Testis (tissue), 3 donors: Measurements from ENCODE around the gene EWSR1. TPM values are rescaled to one million over a fixed set of nuclear protein-coding genes. Genes with fewer than 3 reads are reported as not detected.

Experiments
- DNase-seq: peaks from one replicate; pipeline ENCODE4 v3.0.0-alpha.2; 2019
- H3K27ac ChIP-seq, 2 donors: fragments of 200-600 bp; sonication (generic); one replicate each; pipeline ENCODE4 v1.5.1; 2019
- H3K27me3 ChIP-seq: fragments of 200-600 bp; sonication (generic); one replicate; pipeline ENCODE4 v1.5.1; 2019
- H3K36me3 ChIP-seq: fragments of 200-600 bp; sonication (generic); one replicate; pipeline ENCODE4 v1.5.1; 2017; ENCODE audit warnings: low read depth; ENCODE audit errors: missing control alignments
- H3K4me1 ChIP-seq: fragments of 200-600 bp; sonication (generic); one replicate; pipeline ENCODE4 v1.5.1; 2019
- H3K4me3 ChIP-seq, 2 donors: fragments of 200-600 bp; sonication (generic); one replicate each; pipeline ENCODE4 v1.5.1; 2017 to 2019
- H3K9me3 ChIP-seq: fragments of 200-600 bp; sonication (generic); one replicate; pipeline ENCODE4 v1.5.1; 2017
- POLR2A ChIP-seq: fragments of 450-650 bp; IDR thresholded peaks from one replicate; pipeline ENCODE4 v1.6.1; 2017; ENCODE audit warnings: antibody characterized with exemption, mild to moderate bottlenecking, moderate library complexity
- WGBS, 2 donors: methylation state at CpG; one replicate each; pipeline ENCODE4 v1.1.5; 2018; 5-methylcytosine and 5-hydroxymethylcytosine counted together
- intact Hi-C: fragments of 100-400 bp; cut with DNase I; formaldehyde crosslinking; loops from one replicate; pipeline ENCODE4 v1.15.1; 2023; ENCODE audit warnings: low total_unique reads
- polyA plus RNA-seq: library from polyadenylated mRNA; stranded (reverse); fragments of 350-450 nt; fragmentation: Illumina TruSeq; extraction: RNeasy Lipid Tissue Mini Kit (QIAGEN cat#74804); gene quantifications from one replicate; pipeline ENCODE4 v1.2.3, GENCODE V29; 2014; ENCODE audit warnings: low read depth, low replicate concordance; ENCODE audit not compliant: insufficient read depth
- total RNA-seq, 2 donors: library from RNA; depleted of rRNA; stranded (reverse); fragments of >200 nt; gene quantifications; one replicate each; pipeline ENCODE4 v1.2.3, GENCODE V29; 2016
- TF ChIP-seq, protein P1 (sequence below), 3 experiments: fragments of 450-650 bp in 2 of 3; fragments of 200-600 bp in 1 of 3; sonication (generic) in 1 of 3; IDR thresholded peaks; one replicate each; pipeline ENCODE4 v1.5.1; 2016 to 2019; ENCODE audit warnings: antibody characterized with exemption in 3 of 3, mild to moderate bottlenecking in 2 of 3, moderate library complexity in 1 of 3

Gene EWSR1
- total and polyA plus RNA-seq, 3 donors from 2014 or later, result 286 to 451 (median 336) TPM

DNA sequence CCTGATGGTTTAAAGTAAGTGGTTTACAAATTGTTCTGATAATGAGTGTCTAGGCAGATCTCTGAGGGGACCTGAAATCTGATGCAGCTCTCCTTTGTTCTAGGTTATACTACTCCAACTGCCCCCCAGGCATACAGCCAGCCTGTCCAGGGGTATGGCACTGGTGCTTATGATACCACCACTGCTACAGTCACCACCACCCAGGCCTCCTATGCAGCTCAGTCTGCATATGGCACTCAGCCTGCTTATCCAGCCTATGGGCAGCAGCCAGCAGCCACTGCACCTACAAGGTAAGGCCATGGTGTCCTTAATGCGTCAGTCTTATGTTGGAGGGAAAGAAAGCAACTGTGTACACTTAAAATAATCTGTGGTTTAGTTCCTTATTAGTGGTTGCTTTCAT lies 9.9 kb downstream of the EWSR1 start:
- no peak for DNase-seq
- no peaks in the 10 kb centered on the region for H3K27me3 ChIP-seq
- H3K4me1 ChIP-seq, result no peaks in the 10 kb centered on the region
- H3K36me3 ChIP-seq, result no peaks in the 10 kb centered on the region
- no peak overlapping the region for H3K4me3 ChIP-seq
- WGBS, 2 donors, result 86 to 94% methylated on average over 1 of the region's 1 CpG
- H3K9me3 ChIP-seq, result no peaks in the 10 kb centered on the region
- TF ChIP-seq, protein P1, sequence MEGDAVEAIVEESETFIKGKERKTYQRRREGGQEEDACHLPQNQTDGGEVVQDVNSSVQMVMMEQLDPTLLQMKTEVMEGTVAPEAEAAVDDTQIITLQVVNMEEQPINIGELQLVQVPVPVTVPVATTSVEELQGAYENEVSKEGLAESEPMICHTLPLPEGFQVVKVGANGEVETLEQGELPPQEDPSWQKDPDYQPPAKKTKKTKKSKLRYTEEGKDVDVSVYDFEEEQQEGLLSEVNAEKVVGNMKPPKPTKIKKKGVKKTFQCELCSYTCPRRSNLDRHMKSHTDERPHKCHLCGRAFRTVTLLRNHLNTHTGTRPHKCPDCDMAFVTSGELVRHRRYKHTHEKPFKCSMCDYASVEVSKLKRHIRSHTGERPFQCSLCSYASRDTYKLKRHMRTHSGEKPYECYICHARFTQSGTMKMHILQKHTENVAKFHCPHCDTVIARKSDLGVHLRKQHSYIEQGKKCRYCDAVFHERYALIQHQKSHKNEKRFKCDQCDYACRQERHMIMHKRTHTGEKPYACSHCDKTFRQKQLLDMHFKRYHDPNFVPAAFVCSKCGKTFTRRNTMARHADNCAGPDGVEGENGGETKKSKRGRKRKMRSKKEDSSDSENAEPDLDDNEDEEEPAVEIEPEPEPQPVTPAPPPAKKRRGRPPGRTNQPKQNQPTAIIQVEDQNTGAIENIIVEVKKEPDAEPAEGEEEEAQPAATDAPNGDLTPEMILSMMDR (IDR thresholded peaks at IDR 0.05), result no peak
- no peak for TF ChIP-seq POLR2A
- no peak overlapping the region for H3K27ac ChIP-seq
- intact Hi-C loops, result no loop called here

DNA sequence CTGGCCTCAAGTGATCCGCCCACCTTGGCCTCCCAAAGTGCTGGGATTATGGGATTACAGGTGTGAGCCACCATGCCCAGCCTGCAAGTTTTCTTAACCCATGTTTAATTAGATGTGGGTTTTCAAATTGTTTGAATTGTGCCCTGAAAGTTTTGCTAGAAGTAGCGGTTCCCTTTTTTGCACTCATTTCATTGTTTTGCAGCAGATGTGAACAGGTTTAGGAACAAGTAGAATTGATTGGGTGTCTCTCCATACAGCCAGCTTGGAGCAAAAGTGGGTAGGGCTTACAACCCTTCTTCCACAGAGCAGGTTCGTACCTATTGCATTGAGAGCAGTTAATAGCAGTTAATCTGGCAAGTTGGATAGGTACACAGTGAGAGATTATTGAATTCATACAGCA lies 16.1 kb downstream of the EWSR1 start:
- TF ChIP-seq, protein P1 (IDR thresholded peaks at IDR 0.05), result no peak
- TF ChIP-seq POLR2A, result no peak
- DNase-seq, result no peak
- no peak overlapping the region for H3K27ac ChIP-seq
- intact Hi-C loops, result no loop called here
- no peaks in the 10 kb centered on the region for H3K27me3 ChIP-seq
- no peaks in the 10 kb centered on the region for H3K4me1 ChIP-seq
- no peak overlapping the region for H3K4me3 ChIP-seq
- no peaks in the 10 kb centered on the region for H3K36me3 ChIP-seq
- no peaks in the 10 kb centered on the region for H3K9me3 ChIP-seq
- 85 to 97% methylated on average over 3 of the region's 3 CpGs for WGBS, 2 donors

DNA sequence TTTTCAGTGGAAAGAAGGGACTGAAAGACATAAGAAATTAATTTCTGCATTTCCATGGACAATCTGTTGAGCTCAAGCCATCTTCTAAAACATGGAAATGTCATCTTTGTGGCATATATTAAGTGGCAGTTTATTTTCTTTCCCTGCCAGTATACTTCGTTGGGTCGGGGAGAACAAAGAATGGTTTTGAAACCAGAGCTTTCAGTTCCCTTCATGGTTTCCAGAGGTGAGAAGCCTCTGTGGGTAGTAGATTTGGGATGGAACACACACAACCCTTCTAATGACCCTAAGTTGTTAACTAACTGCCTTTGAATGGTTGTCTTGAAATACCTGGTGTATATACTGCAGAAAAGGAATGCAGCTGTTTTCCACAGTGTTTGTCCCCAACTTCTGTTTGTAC lies 20.8 kb downstream of the EWSR1 start:
- WGBS, 2 donors, result 60 to 70% methylated on average over 2 of the region's 2 CpGs
- TF ChIP-seq, protein P1 (IDR thresholded peaks at IDR 0.05), result no peak
- TF ChIP-seq POLR2A, result no peak
- Histone ChIP-seq H3K4me1 (no peaks in the 10 kb centered on the region), H3K27me3 (no peaks in the 10 kb centered on the region), H3K4me3 (no peak overlapping the region), H3K36me3 (no peaks in the 10 kb centered on the region), H3K27ac (no peak overlapping the region), H3K9me3 (no peaks in the 10 kb centered on the region)
- no peak for DNase-seq
- intact Hi-C loops, result no loop called here

DNA sequence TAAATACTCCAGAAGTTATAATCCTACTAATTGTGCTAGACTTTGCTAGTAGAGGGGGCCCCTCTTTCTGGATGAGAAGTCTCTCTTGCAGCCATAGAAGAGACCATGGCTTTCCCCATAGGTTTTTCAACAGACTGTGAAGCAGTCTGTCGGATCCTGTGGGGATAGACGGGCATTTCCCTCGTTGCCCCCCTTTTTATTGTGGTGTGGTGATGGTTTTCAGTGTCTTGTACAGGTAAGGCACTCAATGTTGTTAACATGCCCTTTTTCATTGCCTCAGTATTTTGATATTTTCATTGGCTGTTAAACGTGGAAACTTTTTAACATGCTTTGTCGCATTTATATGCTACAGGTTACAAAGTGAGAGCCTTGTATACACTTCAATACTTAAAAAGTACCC lies 22.0 kb downstream of the EWSR1 start:
- H3K4me3 ChIP-seq, result no peak overlapping the region
- TF ChIP-seq POLR2A, result no peak
- TF ChIP-seq, protein P1 (IDR thresholded peaks at IDR 0.05), result no peak
- 63 to 72% methylated on average over 5 of the region's 5 CpGs for WGBS, 2 donors
- DNase-seq, result no peak
- no peaks in the 10 kb centered on the region for H3K36me3 ChIP-seq
- no peaks in the 10 kb centered on the region for H3K4me1 ChIP-seq
- no peak overlapping the region for H3K27ac ChIP-seq
- no peaks in the 10 kb centered on the region for H3K27me3 ChIP-seq
- intact Hi-C loops, result no loop called here
- H3K9me3 ChIP-seq, result no peaks in the 10 kb centered on the region

DNA sequence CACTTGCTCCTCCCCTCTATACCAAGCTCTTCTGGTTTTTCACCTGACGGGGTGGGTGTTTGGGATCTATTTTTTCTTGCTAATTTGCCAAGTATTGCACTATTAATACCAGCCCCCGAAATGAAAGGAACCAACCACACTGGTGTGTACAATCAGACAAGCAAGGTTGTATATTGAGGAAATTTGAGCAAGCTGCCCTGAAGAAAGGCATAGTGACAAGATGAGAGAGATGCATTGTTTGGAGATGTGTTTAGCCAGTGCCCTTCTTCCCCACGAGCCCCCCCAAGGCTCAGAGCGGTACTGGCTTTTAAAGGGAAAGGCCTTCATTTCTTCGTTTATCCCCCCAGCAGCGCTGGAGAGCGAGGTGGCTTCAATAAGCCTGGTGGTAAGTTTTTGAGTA lies 23.1 kb downstream of the EWSR1 start:
- no peaks in the 10 kb centered on the region for H3K27me3 ChIP-seq
- H3K4me1 ChIP-seq, result no peaks in the 10 kb centered on the region
- H3K4me3 ChIP-seq, result no peak overlapping the region
- H3K9me3 ChIP-seq, result no peaks in the 10 kb centered on the region
- intact Hi-C loops, result no loop called here
- no peak overlapping the region for H3K27ac ChIP-seq
- TF ChIP-seq, protein P1 (IDR thresholded peaks at IDR 0.05), result no peak
- TF ChIP-seq POLR2A, result no peak
- WGBS, 2 donors, result 69 to 74% methylated on average over 7 of the region's 7 CpGs
- no peaks in the 10 kb centered on the region for H3K36me3 ChIP-seq
- DNase-seq, result no peak
